ENCODE data around the gene PEPD. TPM values are rescaled to one million over a fixed set of nuclear protein-coding genes. Genes with fewer than 3 reads are reported as not detected.

The PEPD gene
- total RNA-seq, 1 experiment from 2014 or later: 14.2 TPM

DNA sequence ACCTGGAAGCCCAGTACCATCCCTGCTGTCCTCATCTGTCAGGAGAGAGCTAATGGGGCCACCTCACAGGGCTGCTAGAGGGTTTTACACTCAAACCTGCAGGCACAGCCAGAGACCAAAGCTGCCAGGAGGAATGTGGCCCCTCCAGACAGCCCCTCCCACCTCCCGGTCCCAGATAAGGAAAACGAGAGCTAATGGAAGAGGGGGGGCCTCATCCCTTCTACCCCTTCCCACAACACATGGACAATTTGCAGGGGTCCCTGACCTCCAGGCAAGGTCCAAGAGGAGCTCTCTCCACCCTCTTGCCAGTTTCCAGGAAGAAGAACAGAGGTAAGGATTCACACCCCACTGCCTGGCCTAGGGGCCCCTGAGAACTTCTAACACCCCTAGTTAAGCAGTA lies 1.6 kb upstream of the PEPD start:
- no peak overlapping the region for H2AFZ ChIP-seq (ENCODE audit: low read length)
- no peak overlapping the region for H3K4me3 ChIP-seq (ENCODE audit: low read length)
- H3K4me1 ChIP-seq (ENCODE audit: low read length): peaks cover 14% of the 10 kb centered on the region
- no peak for DNase-seq
- no peak overlapping the region for H3K9ac ChIP-seq (ENCODE audit: low read length)
- no peak overlapping the region for H3K27ac ChIP-seq (ENCODE audit: low read length)
- no peaks in the 10 kb centered on the region for H4K20me1 ChIP-seq (ENCODE audit: insufficient read depth, low read depth, low read length)
- H3K36me3 ChIP-seq (ENCODE audit: insufficient read depth, low read length): no peaks in the 10 kb centered on the region
- H3K9me2 ChIP-seq (replicated peaks; ENCODE audit: insufficient read depth, low read length): no peaks in the 10 kb centered on the region
- H3K9me3 ChIP-seq (ENCODE audit: low read length): no peaks in the 10 kb centered on the region
- H3K79me2 ChIP-seq (ENCODE audit: low read length): no peaks in the 10 kb centered on the region
- H3K4me2 ChIP-seq (ENCODE audit: low read depth, low read length, poor library complexity, severe bottlenecking): no peak overlapping the region
- no peaks in the 10 kb centered on the region for H3K27me3 ChIP-seq (ENCODE audit: low read length)

DNA sequence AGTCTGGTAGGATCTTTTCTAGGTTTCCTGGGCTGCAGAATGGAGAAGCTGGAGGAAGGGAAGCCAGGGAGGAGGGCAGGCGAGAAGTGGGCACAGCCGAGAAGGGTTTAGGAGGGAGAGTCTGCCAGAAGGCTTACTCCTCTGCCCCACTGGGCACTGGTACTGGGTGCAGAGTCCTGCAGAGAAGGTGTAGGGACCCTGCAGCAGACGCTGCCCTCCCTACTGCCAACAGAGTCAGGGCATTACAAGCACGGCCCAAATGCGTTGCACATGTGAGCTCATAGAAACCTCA lies 726 bp upstream of the PEPD start:
- Histone ChIP-seq H3K27ac (ENCODE audit: low read length) (no peak overlapping the region), H2AFZ (ENCODE audit: low read length) (peak overlapping the region; percentile 95), H4K20me1 (ENCODE audit: insufficient read depth, low read depth, low read length) (no peaks in the 10 kb centered on the region), H3K36me3 (ENCODE audit: insufficient read depth, low read length) (no peaks in the 10 kb centered on the region), H3K9ac (ENCODE audit: low read length) (peak overlapping the region; percentile 69), H3K27me3 (ENCODE audit: low read length) (no peaks in the 10 kb centered on the region), H3K9me3 (ENCODE audit: low read length) (no peaks in the 10 kb centered on the region), H3K9me2 (replicated peaks; ENCODE audit: insufficient read depth, low read length) (no peaks in the 10 kb centered on the region), H3K4me1 (ENCODE audit: low read length) (peaks cover 14% of the 10 kb centered on the region), H3K79me2 (ENCODE audit: low read length) (no peaks in the 10 kb centered on the region), H3K4me3 (ENCODE audit: low read length) (peak overlapping the region; percentile 88), H3K4me2 (ENCODE audit: low read depth, low read length, poor library complexity, severe bottlenecking) (peak overlapping the region; percentile 75)
- DNase-seq: no peak

- Histone ChIP-seq H3K9me3 (ENCODE audit: low read length) (no peaks in the 10 kb centered on the region), H3K27ac (ENCODE audit: low read length) (no peak overlapping the region), H3K4me2 (ENCODE audit: low read depth, low read length, poor library complexity, severe bottlenecking) (peak overlapping the region; percentile 75), H3K9me2 (replicated peaks; ENCODE audit: insufficient read depth, low read length) (no peaks in the 10 kb centered on the region), H3K36me3 (ENCODE audit: insufficient read depth, low read length) (no peaks in the 10 kb centered on the region), H3K9ac (ENCODE audit: low read length) (peak overlapping the region; percentile 77), H3K79me2 (ENCODE audit: low read length) (no peaks in the 10 kb centered on the region), H4K20me1 (ENCODE audit: insufficient read depth, low read depth, low read length) (peaks cover 3% of the 10 kb centered on the region; the same call in 1 of the 2 replicates), H3K4me1 (ENCODE audit: low read length) (peaks cover 14% of the 10 kb centered on the region), H3K4me3 (ENCODE audit: low read length) (peak overlapping the region; percentile 88), H3K27me3 (ENCODE audit: low read length) (no peaks in the 10 kb centered on the region), H2AFZ (ENCODE audit: low read length) (peak overlapping the region; percentile 75; the same call in 1 of the 2 replicates)
- no peak for DNase-seq
Observed at GRCh38 chr19:33520844-33521479, 629 bp downstream of the PEPD start.

- Histone ChIP-seq H3K79me2 (ENCODE audit: low read length) (no peaks in the 10 kb centered on the region), H4K20me1 (ENCODE audit: insufficient read depth, low read depth, low read length) (peaks cover 9% of the 10 kb centered on the region; the same call in 1 of the 2 replicates), H3K4me1 (ENCODE audit: low read length) (peaks cover 14% of the 10 kb centered on the region), H3K27ac (ENCODE audit: low read length) (no peak overlapping the region), H2AFZ (ENCODE audit: low read length) (no peak overlapping the region), H3K4me2 (ENCODE audit: low read depth, low read length, poor library complexity, severe bottlenecking) (peak overlapping the region; percentile 75), H3K9me2 (replicated peaks; ENCODE audit: insufficient read depth, low read length) (no peaks in the 10 kb centered on the region), H3K27me3 (ENCODE audit: low read length) (no peaks in the 10 kb centered on the region), H3K4me3 (ENCODE audit: low read length) (no peak overlapping the region), H3K36me3 (ENCODE audit: insufficient read depth, low read length) (no peaks in the 10 kb centered on the region), H3K9ac (ENCODE audit: low read length) (no peak overlapping the region), H3K9me3 (ENCODE audit: low read length) (no peaks in the 10 kb centered on the region)
- no peak for DNase-seq
Observed at GRCh38 chr19:33520048-33520643, 1.4 kb downstream of the PEPD start.

- Histone ChIP-seq H3K27ac (ENCODE audit: low read length) (no peak overlapping the region), H4K20me1 (ENCODE audit: insufficient read depth, low read depth, low read length) (peaks cover 12% of the 10 kb centered on the region; the same call in 1 of the 2 replicates), H3K79me2 (ENCODE audit: low read length) (no peaks in the 10 kb centered on the region), H3K36me3 (ENCODE audit: insufficient read depth, low read length) (no peaks in the 10 kb centered on the region), H3K9ac (ENCODE audit: low read length) (no peak overlapping the region), H3K4me3 (ENCODE audit: low read length) (no peak overlapping the region), H3K4me2 (ENCODE audit: low read depth, low read length, poor library complexity, severe bottlenecking) (no peak overlapping the region), H3K9me2 (replicated peaks; ENCODE audit: insufficient read depth, low read length) (no peaks in the 10 kb centered on the region), H3K27me3 (ENCODE audit: low read length) (no peaks in the 10 kb centered on the region), H2AFZ (ENCODE audit: low read length) (no peak overlapping the region), H3K9me3 (ENCODE audit: low read length) (no peaks in the 10 kb centered on the region), H3K4me1 (ENCODE audit: low read length) (peaks cover 14% of the 10 kb centered on the region)
- DNase-seq: no peak
Observed at GRCh38 chr19:33519416-33519815, 2.2 kb downstream of the PEPD start.

GRCh38 chr19:33518541-33518940 lies 3.0 kb downstream of the PEPD start:
- Histone ChIP-seq H4K20me1 (ENCODE audit: insufficient read depth, low read depth, low read length) (peaks cover 12% of the 10 kb centered on the region; the same call in 1 of the 2 replicates), H3K79me2 (ENCODE audit: low read length) (no peaks in the 10 kb centered on the region), H3K27ac (ENCODE audit: low read length) (no peak overlapping the region), H3K9me3 (ENCODE audit: low read length) (no peaks in the 10 kb centered on the region), H3K36me3 (ENCODE audit: insufficient read depth, low read length) (no peaks in the 10 kb centered on the region), H2AFZ (ENCODE audit: low read length) (no peak overlapping the region), H3K9me2 (replicated peaks; ENCODE audit: insufficient read depth, low read length) (no peaks in the 10 kb centered on the region), H3K9ac (ENCODE audit: low read length) (no peak overlapping the region), H3K4me1 (ENCODE audit: low read length) (peaks cover 14% of the 10 kb centered on the region), H3K4me3 (ENCODE audit: low read length) (no peak overlapping the region), H3K4me2 (ENCODE audit: low read depth, low read length, poor library complexity, severe bottlenecking) (no peak overlapping the region), H3K27me3 (ENCODE audit: low read length) (no peaks in the 10 kb centered on the region)
- no peak for DNase-seq

- Histone ChIP-seq H2AFZ (ENCODE audit: low read length) (no peak overlapping the region), H3K4me3 (ENCODE audit: low read length) (no peak overlapping the region)
Observed at GRCh38 chr19:33517922-33518321, 3.7 kb downstream of the PEPD start.

DNA sequence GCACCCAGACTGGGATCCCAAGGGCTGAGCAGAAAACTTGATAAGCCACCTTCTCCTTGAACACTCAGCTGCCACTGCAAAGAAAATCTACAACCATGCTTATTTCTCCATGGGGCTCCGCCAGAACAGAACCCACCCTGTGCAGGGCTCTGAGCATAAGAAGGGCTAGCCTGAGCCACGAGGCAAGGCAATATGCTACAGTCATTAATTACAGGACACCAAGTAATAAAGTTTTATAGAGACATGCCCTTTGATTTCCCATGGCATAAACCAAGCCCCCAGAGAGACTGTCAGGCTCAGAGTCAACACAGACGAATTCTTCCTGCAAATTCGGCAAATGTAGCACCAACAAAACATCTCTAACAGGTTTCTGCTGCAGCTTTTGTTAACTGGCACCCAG lies 5.7 kb downstream of the PEPD start:
- peaks cover 4% of the 10 kb centered on the region for H3K4me1 ChIP-seq (ENCODE audit: low read length)
- no peak overlapping the region for H2AFZ ChIP-seq (ENCODE audit: low read length)
- H3K27ac ChIP-seq (ENCODE audit: low read length): no peak overlapping the region
- H3K9me3 ChIP-seq (ENCODE audit: low read length): no peaks in the 10 kb centered on the region
- H3K36me3 ChIP-seq (ENCODE audit: insufficient read depth, low read length): no peaks in the 10 kb centered on the region
- no peaks in the 10 kb centered on the region for H3K9me2 ChIP-seq (replicated peaks; ENCODE audit: insufficient read depth, low read length)
- DNase-seq: no peak
- H3K27me3 ChIP-seq (ENCODE audit: low read length): no peaks in the 10 kb centered on the region
- H3K9ac ChIP-seq (ENCODE audit: low read length): no peak overlapping the region
- H4K20me1 ChIP-seq (ENCODE audit: insufficient read depth, low read depth, low read length): peaks cover 12% of the 10 kb centered on the region; the same call in 1 of the 2 replicates
- no peak overlapping the region for H3K4me3 ChIP-seq (ENCODE audit: low read length)
- no peak overlapping the region for H3K4me2 ChIP-seq (ENCODE audit: low read depth, low read length, poor library complexity, severe bottlenecking)
- no peaks in the 10 kb centered on the region for H3K79me2 ChIP-seq (ENCODE audit: low read length)

More at GRCh38 chr19:33517922-33518321, 3.7 kb downstream of the PEPD start:
- no peak for DNase-seq
- no peaks in the 10 kb centered on the region for H3K9me2 ChIP-seq (replicated peaks; ENCODE audit: insufficient read depth, low read length)
- H3K9me3 ChIP-seq (ENCODE audit: low read length): no peaks in the 10 kb centered on the region
- no peaks in the 10 kb centered on the region for H3K79me2 ChIP-seq (ENCODE audit: low read length)
- no peaks in the 10 kb centered on the region for H3K36me3 ChIP-seq (ENCODE audit: insufficient read depth, low read length)
- no peaks in the 10 kb centered on the region for H3K27me3 ChIP-seq (ENCODE audit: low read length)
- peaks cover 14% of the 10 kb centered on the region for H3K4me1 ChIP-seq (ENCODE audit: low read length)
- no peak overlapping the region for H3K9ac ChIP-seq (ENCODE audit: low read length)
- H3K4me2 ChIP-seq (ENCODE audit: low read depth, low read length, poor library complexity, severe bottlenecking): no peak overlapping the region
- H4K20me1 ChIP-seq (ENCODE audit: insufficient read depth, low read depth, low read length): peaks cover 12% of the 10 kb centered on the region; the same call in 1 of the 2 replicates
- no peak overlapping the region for H3K27ac ChIP-seq (ENCODE audit: low read length)

Measured in Karpas-422 (cell line).